GM19372 (cell line): ENCODE results near the gene TMOD1.
"Not testable (repeated sequence)": the region's sequence is repeated elsewhere in the genome, so short reads cannot be mapped to it uniquely, and the experiment has no call there.

Source experiments
- ATAC-seq: cut with Tn5 transposase; IDR thresholded peaks from one replicate; pipeline ENCODE4 v1.9.1; 2021; ENCODE audit warnings: mild to moderate bottlenecking, low read depth, moderate library complexity; ENCODE audit not compliant: unreplicated experiment

Gene TMOD1

GRCh38 chr9:97501177-97501971 is at the start of gene TMOD1:
TSS of gene TMOD1 (plus strand) at chr9:97501666. CDS start at chr9:97524189, 22,523 bp downstream.
- ATAC-seq = no peak

- not testable (repeated sequence) for ATAC-seq
These were observed 47.9 kb upstream of the TMOD1 start for GRCh38 chr9:97453573-97453972.

- ATAC-seq = not testable (repeated sequence)
These were observed 44.6 kb upstream of the TMOD1 start for GRCh38 chr9:97456841-97457240.

- ATAC-seq = no peak
These were observed 42.1 kb upstream of the TMOD1 start for GRCh38 chr9:97459326-97459725.

GRCh38 chr9:97462159-97462558 is 39.3 kb upstream of the TMOD1 start:
- no peak for ATAC-seq

GRCh38 chr9:97462914-97463313 is 38.6 kb upstream of the TMOD1 start:
- ATAC-seq = no peak

- ATAC-seq = peak; percentile 67
These were observed 32.6 kb upstream of the TMOD1 start for GRCh38 chr9:97468658-97469448.

GRCh38 chr9:97470076-97470475 is 31.4 kb upstream of the TMOD1 start:
- no peak for ATAC-seq

GRCh38 chr9:97473717-97474116 is 27.7 kb upstream of the TMOD1 start:
- ATAC-seq = no peak

GRCh38 chr9:97474372-97474925 is 27.0 kb upstream of the TMOD1 start:
- no peak for ATAC-seq

GRCh38 chr9:97475059-97475458 is 26.4 kb upstream of the TMOD1 start:
- ATAC-seq = no peak

GRCh38 chr9:97478301-97478981 is 23.0 kb upstream of the TMOD1 start:
- ATAC-seq = no peak

GRCh38 chr9:97479496-97480159 is 21.8 kb upstream of the TMOD1 start:
- no peak for ATAC-seq

- no peak for ATAC-seq
These were observed 21.3 kb upstream of the TMOD1 start for GRCh38 chr9:97480174-97480573.

- ATAC-seq = no peak
These were observed 20.7 kb upstream of the TMOD1 start for GRCh38 chr9:97480749-97481148.

GRCh38 chr9:97484134-97484533 is 17.3 kb upstream of the TMOD1 start:
- no peak for ATAC-seq

- no peak for ATAC-seq
These were observed 14.4 kb upstream of the TMOD1 start for GRCh38 chr9:97487107-97487506.

- ATAC-seq = no peak
These were observed 13.6 kb upstream of the TMOD1 start for GRCh38 chr9:97487861-97488260.

GRCh38 chr9:97491216-97491999 is 10.1 kb upstream of the TMOD1 start:
- ATAC-seq = no peak
